ENCODE data around the gene SLC1A3.

Gene SLC1A3

DNA sequence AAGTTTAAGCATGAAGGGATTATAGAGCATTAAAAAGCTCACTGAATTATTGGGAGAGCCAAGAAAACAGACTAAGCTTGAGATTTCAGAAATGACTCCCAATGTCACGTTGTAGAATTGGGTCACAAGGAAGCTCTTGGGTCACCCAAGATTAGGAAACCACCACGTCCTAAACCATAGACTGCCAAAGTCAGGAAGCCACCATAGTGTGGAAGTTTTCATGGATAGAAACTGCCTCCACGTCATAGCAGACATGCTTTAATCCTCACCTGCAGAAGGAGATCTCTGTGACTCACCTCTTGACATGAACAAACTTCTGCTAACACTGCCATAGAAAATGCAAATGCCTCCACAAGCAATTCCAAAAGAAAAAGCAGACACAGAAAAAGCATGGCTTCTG lies 106.3 kb downstream of the SLC1A3 start:
- DNase-seq (ENCODE audit: extremely low read depth, insufficient read length): no peak
- TF ChIP-seq, protein P1, sequence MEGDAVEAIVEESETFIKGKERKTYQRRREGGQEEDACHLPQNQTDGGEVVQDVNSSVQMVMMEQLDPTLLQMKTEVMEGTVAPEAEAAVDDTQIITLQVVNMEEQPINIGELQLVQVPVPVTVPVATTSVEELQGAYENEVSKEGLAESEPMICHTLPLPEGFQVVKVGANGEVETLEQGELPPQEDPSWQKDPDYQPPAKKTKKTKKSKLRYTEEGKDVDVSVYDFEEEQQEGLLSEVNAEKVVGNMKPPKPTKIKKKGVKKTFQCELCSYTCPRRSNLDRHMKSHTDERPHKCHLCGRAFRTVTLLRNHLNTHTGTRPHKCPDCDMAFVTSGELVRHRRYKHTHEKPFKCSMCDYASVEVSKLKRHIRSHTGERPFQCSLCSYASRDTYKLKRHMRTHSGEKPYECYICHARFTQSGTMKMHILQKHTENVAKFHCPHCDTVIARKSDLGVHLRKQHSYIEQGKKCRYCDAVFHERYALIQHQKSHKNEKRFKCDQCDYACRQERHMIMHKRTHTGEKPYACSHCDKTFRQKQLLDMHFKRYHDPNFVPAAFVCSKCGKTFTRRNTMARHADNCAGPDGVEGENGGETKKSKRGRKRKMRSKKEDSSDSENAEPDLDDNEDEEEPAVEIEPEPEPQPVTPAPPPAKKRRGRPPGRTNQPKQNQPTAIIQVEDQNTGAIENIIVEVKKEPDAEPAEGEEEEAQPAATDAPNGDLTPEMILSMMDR (IDR thresholded peaks at IDR 0.05; ENCODE audit: insufficient read depth, low read length, poor library complexity, severe bottlenecking): no peak
- H3K36me3 ChIP-seq (ENCODE audit: control insufficient read depth, insufficient read depth, low read length): peaks cover 5% of the 10 kb centered on the region
- H3K4me3 ChIP-seq (replicated peaks; ENCODE audit: low read depth, low read length): no peak overlapping the region
- no peaks in the 10 kb centered on the region for H3K27me3 ChIP-seq (replicated peaks; ENCODE audit: control insufficient read depth, insufficient read depth, low read length)

DNA sequence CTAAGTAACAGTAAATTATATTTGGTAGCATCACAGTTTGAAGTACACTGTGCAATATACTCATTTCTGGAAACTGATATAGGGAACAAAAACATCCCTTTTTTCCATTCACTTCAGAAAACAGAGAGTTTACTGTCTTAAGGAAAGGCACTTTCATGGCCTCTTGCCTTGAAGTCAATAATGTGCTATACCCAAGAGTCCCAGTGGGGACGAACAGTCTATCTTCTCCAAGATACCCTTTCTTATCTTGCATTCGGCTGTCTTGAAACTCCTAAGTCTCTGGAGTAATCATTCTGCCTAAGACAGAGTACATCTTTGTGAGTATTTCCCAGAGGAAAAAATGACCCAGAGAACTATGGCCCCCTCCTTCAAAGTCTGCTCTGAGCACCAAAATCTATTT lies 107.1 kb downstream of the SLC1A3 start:
- DNase-seq (ENCODE audit: extremely low read depth, insufficient read length): no peak
- H3K36me3 ChIP-seq (ENCODE audit: control insufficient read depth, insufficient read depth, low read length): peaks cover 7% of the 10 kb centered on the region
- TF ChIP-seq, protein P1 (IDR thresholded peaks at IDR 0.05; ENCODE audit: insufficient read depth, low read length, poor library complexity, severe bottlenecking): no peak
- H3K27me3 ChIP-seq (replicated peaks; ENCODE audit: control insufficient read depth, insufficient read depth, low read length): no peaks in the 10 kb centered on the region
- H3K4me3 ChIP-seq (replicated peaks; ENCODE audit: low read depth, low read length): no peak overlapping the region

DNA sequence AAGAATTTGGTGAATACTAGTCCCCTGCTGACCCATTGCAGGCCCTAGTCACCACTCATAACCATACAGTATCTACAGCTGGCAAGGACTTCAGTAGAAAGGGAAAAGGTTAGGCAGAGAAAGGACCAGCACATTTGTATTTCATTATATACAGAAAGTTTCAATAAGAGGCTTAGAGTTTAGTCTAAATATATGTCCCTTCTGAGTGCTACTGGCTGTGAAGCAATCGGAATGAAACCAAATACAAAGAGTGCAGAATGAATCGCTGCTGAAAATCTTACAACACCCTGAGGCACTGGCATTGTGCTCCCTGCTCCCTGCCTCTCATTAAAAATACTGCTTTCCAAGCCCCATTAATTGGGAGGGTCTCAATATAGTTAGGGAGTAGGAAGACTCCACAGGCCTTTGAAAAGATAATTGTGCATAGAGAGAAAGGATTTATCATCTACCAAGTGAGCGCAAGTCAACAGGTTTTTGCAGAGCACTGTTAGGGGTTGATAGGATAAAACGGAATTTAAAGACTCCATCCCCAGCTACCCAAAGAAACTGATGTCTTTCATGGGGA lies 110.8 kb downstream of the SLC1A3 start:
- no peak for DNase-seq (ENCODE audit: extremely low read depth, insufficient read length)
- H3K4me3 ChIP-seq (replicated peaks; ENCODE audit: low read depth, low read length): no peak overlapping the region
- TF ChIP-seq, protein P1 (IDR thresholded peaks at IDR 0.05; ENCODE audit: insufficient read depth, low read length, poor library complexity, severe bottlenecking): no peak
- peaks cover 5% of the 10 kb centered on the region for H3K36me3 ChIP-seq (ENCODE audit: control insufficient read depth, insufficient read depth, low read length)
- H3K27me3 ChIP-seq (replicated peaks; ENCODE audit: control insufficient read depth, insufficient read depth, low read length): no peaks in the 10 kb centered on the region

DNA sequence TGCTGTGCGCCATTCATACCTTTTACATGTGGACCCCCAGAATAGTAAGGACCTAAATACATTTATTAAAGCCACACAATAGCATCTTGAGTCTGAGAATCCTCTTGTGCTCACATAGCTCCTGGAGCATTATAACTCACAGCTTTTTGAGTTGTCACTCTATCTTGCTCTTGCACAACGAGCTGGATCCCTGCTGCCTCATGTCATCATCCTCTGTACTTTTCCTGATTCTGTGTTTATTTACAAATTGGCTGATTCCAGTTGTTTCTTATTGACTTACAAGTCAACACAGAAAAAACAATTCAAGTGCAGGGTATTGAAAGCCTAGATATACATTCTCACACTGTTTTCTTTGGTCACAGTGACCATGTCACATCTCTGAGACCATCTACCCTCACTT lies 112.9 kb downstream of the SLC1A3 start:
- Histone ChIP-seq H3K36me3 (ENCODE audit: control insufficient read depth, insufficient read depth, low read length) (peaks cover 2% of the 10 kb centered on the region), H3K4me3 (replicated peaks; ENCODE audit: low read depth, low read length) (no peak overlapping the region), H3K27me3 (replicated peaks; ENCODE audit: control insufficient read depth, insufficient read depth, low read length) (no peaks in the 10 kb centered on the region)
- no peak for DNase-seq (ENCODE audit: extremely low read depth, insufficient read length)
- TF ChIP-seq, protein P1 (IDR thresholded peaks at IDR 0.05; ENCODE audit: insufficient read depth, low read length, poor library complexity, severe bottlenecking): no peak

DNA sequence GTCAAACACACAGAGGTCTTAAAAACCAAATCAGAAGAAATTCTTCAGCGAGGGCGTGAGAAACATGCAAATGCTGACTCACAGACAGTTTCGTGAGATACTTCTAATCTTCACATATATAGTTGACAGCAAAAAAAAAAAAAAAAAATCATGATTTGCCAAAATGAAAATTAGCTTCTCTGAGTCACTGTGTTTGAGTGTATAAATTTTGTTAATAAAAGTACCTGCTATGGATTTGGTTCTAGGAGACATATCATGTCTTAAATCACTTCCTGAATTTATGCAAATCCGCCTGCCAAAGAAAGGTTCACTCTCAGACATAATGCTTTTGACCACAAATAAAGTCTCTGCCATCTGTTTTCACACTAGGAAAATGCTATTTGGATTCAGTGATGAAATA lies 114.3 kb downstream of the SLC1A3 start:
- Histone ChIP-seq H3K4me3 (replicated peaks; ENCODE audit: low read depth, low read length) (peak overlapping the region; percentile 8), H3K27me3 (replicated peaks; ENCODE audit: control insufficient read depth, insufficient read depth, low read length) (no peaks in the 10 kb centered on the region), H3K36me3 (ENCODE audit: control insufficient read depth, insufficient read depth, low read length) (peaks cover 2% of the 10 kb centered on the region)
- no peak for DNase-seq (ENCODE audit: extremely low read depth, insufficient read length)
- TF ChIP-seq, protein P1 (IDR thresholded peaks at IDR 0.05; ENCODE audit: insufficient read depth, low read length, poor library complexity, severe bottlenecking): no peak

All from GM06990 (cell line).